MCF 10A (cell line): ENCODE data around the gene PDGFRA. TPM values are rescaled to one million over a fixed set of nuclear protein-coding genes. Genes with fewer than 3 reads are reported as not detected.

Experiments
- BruUV-seq: library from RNA; stranded (reverse); fragments of 400-500 nt; replicated peaks from 2 replicates; lab custom pipeline; 2021; lab: Mats Ljungman, UMichigan
- CTCF ChIA-PET: fragments of 300-600 bp; sonication (Branson Sonifier 250); formaldehyde crosslinking; extraction: SDS; loops from one replicate; lab custom pipeline; 2021; ENCODE audit warnings: antibody characterized with exemption, inconsistent platforms; lab: Yijun Ruan, JAX
- POLR2A ChIA-PET: fragments of 300-600, 350-650 bp; sonication (Branson Sonifier 250); formaldehyde crosslinking; extraction: SDS; loops from one replicate; lab custom pipeline; 2020; ENCODE audit warnings: antibody characterized with exemption, inconsistent platforms; lab: Yijun Ruan, JAX
- DNase-seq: peaks from one replicate; pipeline ENCODE4 v3.0.0-alpha.2; 2018; ENCODE audit not compliant: unreplicated experiment
- H3K27ac Mint-ChIP-seq: one replicate; pipeline ENCODE4 v1.8.0; 2022; ENCODE audit warnings: mild to moderate bottlenecking, low read depth, mixed read lengths; ENCODE audit not compliant: unreplicated experiment
- H3K27me3 Mint-ChIP-seq: one replicate; pipeline ENCODE4 v1.8.0; 2022; ENCODE audit warnings: mixed read lengths; ENCODE audit not compliant: insufficient read depth, unreplicated experiment
- H3K36me3 Mint-ChIP-seq: one replicate; pipeline ENCODE4 v1.8.0; 2022; ENCODE audit warnings: mild to moderate bottlenecking, moderate library complexity, mixed read lengths; ENCODE audit not compliant: insufficient read depth, unreplicated experiment
- H3K4me1 Mint-ChIP-seq: one replicate; pipeline ENCODE4 v1.8.0; 2022; ENCODE audit warnings: mixed read lengths; ENCODE audit not compliant: insufficient read depth, unreplicated experiment
- H3K4me3 Mint-ChIP-seq: one replicate; pipeline ENCODE4 v1.8.0; 2022; ENCODE audit warnings: mild to moderate bottlenecking, moderate library complexity, mixed read lengths; ENCODE audit not compliant: unreplicated experiment
- H3K9me3 Mint-ChIP-seq: one replicate; pipeline ENCODE4 v1.8.0; 2022; ENCODE audit warnings: mixed read lengths; ENCODE audit not compliant: unreplicated experiment
- CTCF ChIP-seq: fragments of 200-600 bp; IDR thresholded peaks from one replicate; pipeline ENCODE4 v1.8.0; 2022; ENCODE audit warnings: antibody characterized with exemption, mild to moderate bottlenecking; ENCODE audit not compliant: unreplicated experiment
- intact Hi-C: fragments of 100-400 bp; cut with micrococcal nuclease; formaldehyde crosslinking; loops from 2 replicates; pipeline ENCODE4 v1.14.1; 2022
- total RNA-seq: library from RNA; stranded (reverse); gene quantifications from 2 replicates; pipeline ENCODE4 v1.2.3, GENCODE V29; 2022

Gene PDGFRA
- total RNA-seq, 1 experiment from 2014 or later = not detected

- Mint-ChIP-seq H3K36me3 (no peaks in the 10 kb centered on the region), H3K4me3 (no peak overlapping the region), H3K9me3 (no peaks in the 10 kb centered on the region), H3K4me1 (no peaks in the 10 kb centered on the region), H3K27ac (no peak overlapping the region), H3K27me3 (no peaks in the 10 kb centered on the region)
- TF ChIP-seq CTCF = no peak
- intact Hi-C loops = no loop called here
- DNase-seq = no peak
- ChIA-PET POLR2A (no interaction called here), CTCF (no interaction called here)
- BruUV-seq = no TSS peak
These were observed 61.9 kb downstream of the PDGFRA start for GRCh38 chr4:54290980-54291379.

- intact Hi-C loops = no loop called here
- no peaks in the 10 kb centered on the region for H3K27me3 Mint-ChIP-seq
- DNase-seq = no peak
- no peaks in the 10 kb centered on the region for H3K4me1 Mint-ChIP-seq
- H3K9me3 Mint-ChIP-seq = no peaks in the 10 kb centered on the region
- BruUV-seq = no TSS peak
- TF ChIP-seq CTCF = no peak
- CTCF ChIA-PET = no interaction called here
- H3K36me3 Mint-ChIP-seq = no peaks in the 10 kb centered on the region
- POLR2A ChIA-PET = no interaction called here
- H3K27ac Mint-ChIP-seq = no peak overlapping the region
- H3K4me3 Mint-ChIP-seq = no peak overlapping the region
These were observed 67.6 kb downstream of the PDGFRA start for GRCh38 chr4:54296548-54297203.

- peaks cover 8% of the 10 kb centered on the region for H3K9me3 Mint-ChIP-seq
- no peaks in the 10 kb centered on the region for H3K36me3 Mint-ChIP-seq
- intact Hi-C loops = no loop called here
- H3K4me1 Mint-ChIP-seq = no peaks in the 10 kb centered on the region
- no TSS peak for BruUV-seq
- POLR2A ChIA-PET = no interaction called here
- peaks cover 57% of the 10 kb centered on the region for H3K27me3 Mint-ChIP-seq
- DNase-seq = no peak
- no peak overlapping the region for H3K27ac Mint-ChIP-seq
- no peak for TF ChIP-seq CTCF
- CTCF ChIA-PET = interaction anchor here (3.8 kb wide), 1 partner anchor 10 kb away, joined by 21 read pairs; no protein-coding TSS in a partner anchor
- no peak overlapping the region for H3K4me3 Mint-ChIP-seq
These were observed 79.0 kb downstream of the PDGFRA start for GRCh38 chr4:54308110-54308509.

GRCh38 chr4:54315561-54316538 lies 86.8 kb downstream of the PDGFRA start:
- intact Hi-C loops = no loop called here
- POLR2A ChIA-PET = interaction anchor here (0.6 to 0.7 kb wide), 2 partner anchors 610 to 811 kb away, joined by 3 to 4 read pairs; no protein-coding TSS in a partner anchor
- TF ChIP-seq CTCF = no peak
- peaks cover 40% of the 10 kb centered on the region for H3K27me3 Mint-ChIP-seq
- H3K4me3 Mint-ChIP-seq = no peak overlapping the region
- no peaks in the 10 kb centered on the region for H3K9me3 Mint-ChIP-seq
- DNase-seq = no peak
- H3K36me3 Mint-ChIP-seq = no peaks in the 10 kb centered on the region
- no peaks in the 10 kb centered on the region for H3K4me1 Mint-ChIP-seq
- CTCF ChIA-PET = interaction anchor here (1.2 to 4.4 kb wide), 3 partner anchors 8 to 645 kb away, joined by 4 to 21 read pairs (median 10); no protein-coding TSS in a partner anchor
- H3K27ac Mint-ChIP-seq = no peak overlapping the region
- BruUV-seq = no TSS peak
